ENCODE measurements around the gene RNF43.

GRCh38 chr17:58378733-58379510, 38.4 kb downstream of the RNF43 start:
- TF ChIP-seq TMF1 (CRISPR knock-in tag; IDR thresholded peaks at IDR 0.05; ENCODE audit: low read depth) (no peak), ARNTL (CRISPR knock-in tag; IDR thresholded peaks at IDR 0.05) (no peak), SP2 (CRISPR knock-in tag; IDR thresholded peaks at IDR 0.05) (no peak), ZSCAN9 (CRISPR knock-in tag; IDR thresholded peaks at IDR 0.05; ENCODE audit: borderline replicate concordance) (no peak), ATF7-NPFF (CRISPR knock-in tag; IDR thresholded peaks at IDR 0.05; ENCODE audit: low read depth) (no peak), NR2C2 (CRISPR knock-in tag; IDR thresholded peaks at IDR 0.05; ENCODE audit: borderline replicate concordance) (no peak), ERF (CRISPR knock-in tag; IDR thresholded peaks at IDR 0.05) (no peak), CTCF (CRISPR knock-in tag; IDR thresholded peaks at IDR 0.05) (no peak), NR1H2 (CRISPR knock-in tag; IDR thresholded peaks at IDR 0.05; ENCODE audit: borderline replicate concordance, low read depth) (no peak), ZNF10 (CRISPR knock-in tag; IDR thresholded peaks at IDR 0.05; ENCODE audit: borderline replicate concordance, low read depth) (no peak)
- TF ChIP-seq, protein P1, sequence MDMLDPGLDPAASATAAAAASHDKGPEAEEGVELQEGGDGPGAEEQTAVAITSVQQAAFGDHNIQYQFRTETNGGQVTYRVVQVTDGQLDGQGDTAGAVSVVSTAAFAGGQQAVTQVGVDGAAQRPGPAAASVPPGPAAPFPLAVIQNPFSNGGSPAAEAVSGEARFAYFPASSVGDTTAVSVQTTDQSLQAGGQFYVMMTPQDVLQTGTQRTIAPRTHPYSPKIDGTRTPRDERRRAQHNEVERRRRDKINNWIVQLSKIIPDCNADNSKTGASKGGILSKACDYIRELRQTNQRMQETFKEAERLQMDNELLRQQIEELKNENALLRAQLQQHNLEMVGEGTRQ (IDR thresholded peaks at IDR 0.05; ENCODE audit: low read depth, low read length): no peak
- TF ChIP-seq, protein P1 (CRISPR knock-in tag; IDR thresholded peaks at IDR 0.05; ENCODE audit: borderline replicate concordance): no peak
